HCT116 (cell line): ENCODE data around the gene LRRC1. TPM values are rescaled to one million over a fixed set of nuclear protein-coding genes. Genes with fewer than 3 reads are reported as not detected.

Experiments used
- ATAC-seq: fragments of 200-7000 bp; cut with Tn5 transposase; 2 replicates; pipeline ENCODE4 v1.9.1; 2020; ENCODE audit warnings: mild to moderate bottlenecking, moderate library complexity
- BruUV-seq: library from RNA; stranded (reverse); fragments of 400-500 nt; replicated peaks from 2 replicates; lab custom pipeline; 2021; lab: Mats Ljungman, UMichigan
- CTCF ChIA-PET: fragments of 300-600 bp; sonication (Branson Sonifier 250); formaldehyde crosslinking; loops from one replicate; lab custom pipeline; 2021; ENCODE audit warnings: antibody characterized with exemption; lab: Charles Lee
- POLR2A ChIA-PET: fragments of 300-600, 350-600 bp; sonication (Branson Sonifier 250); formaldehyde crosslinking; loops from one replicate; lab custom pipeline; 2021; ENCODE audit warnings: antibody characterized with exemption; lab: Charles Lee
- RAD21 ChIA-PET, 2 experiments: fragments of 300-600 bp; sonication (Branson Sonifier 250); formaldehyde crosslinking; loops; one replicate each; lab custom pipeline; 2023; ENCODE audit warnings: low total read pairs in 2 of 2; ENCODE audit not compliant: uncharacterized antibody in 2 of 2, unreplicated experiment in 2 of 2, low non-redundant PET in 1 of 2; lab: Charles Lee
- DNase-seq: peaks from one replicate; pipeline ENCODE4 v3.0.0-alpha.2; 2010; ENCODE audit warnings: low read depth, low spot score
- H2AFZ ChIP-seq: fragments of 200-600 bp; shearing (Covaris generic), sonication (generic); 2 replicates; pipeline ENCODE4 v1.6.1; 2017; ENCODE audit warnings: low read depth, mixed run types, mixed read lengths, antibody characterized with exemption, low read length; ENCODE audit not compliant: poor library complexity, severe bottlenecking
- H3K27ac ChIP-seq: 2 replicates; pipeline ENCODE4 v1.5.1; 2012; ENCODE audit warnings: low read depth, low read length
- H3K27me3 ChIP-seq: fragments of 200-600 bp; sonication (generic); 2 replicates; pipeline ENCODE4 v1.6.1; 2016; ENCODE audit warnings: mixed run types, low read length, mixed read lengths; ENCODE audit not compliant: insufficient read depth
- H3K36me3 ChIP-seq, 2 experiments: fragments of 200-500 bp in 1 of 2; fragments of 200-600 bp in 1 of 2; sonication (Bioruptor generic) in 1 of 2; sonication (generic) in 1 of 2; 2 replicates each; pipeline versions ENCODE4 v1.5.1 to v1.6.1; 2014 to 2016; ENCODE audit warnings: low read length in 2 of 2, inconsistent platforms in 1 of 2, mixed read lengths in 1 of 2, mixed run types in 1 of 2; ENCODE audit not compliant: insufficient read depth in 2 of 2, control insufficient read depth in 1 of 2
- H3K4me1 ChIP-seq, 2 experiments: fragments of 200-600 bp in 1 of 2; sonication (generic) in 1 of 2; 2 replicates each; pipeline versions ENCODE4 v1.5.1 to v1.6.1; 2012 to 2017; ENCODE audit warnings: low read length in 2 of 2, inconsistent platforms in 1 of 2, mild to moderate bottlenecking in 1 of 2, mixed read lengths in 1 of 2, mixed run types in 1 of 2, moderate library complexity in 1 of 2; ENCODE audit not compliant: insufficient read depth in 2 of 2, control insufficient read depth in 1 of 2
- H3K4me2 ChIP-seq: fragments of 200-600 bp; sonication (generic); 2 replicates; pipeline ENCODE4 v1.6.1; 2017; ENCODE audit warnings: mixed run types, low read length, mixed read lengths
- H3K4me3 ChIP-seq, 2 experiments: fragments of 200-600 bp in 1 of 2; sonication (generic) in 1 of 2; replicated peaks in 1 of 2; 2 replicates each; pipeline ENCODE4 v1.5.1; 2011 to 2016; ENCODE audit warnings: low read length in 2 of 2, control low read depth in 1 of 2, low read depth in 1 of 2, mild to moderate bottlenecking in 1 of 2, mixed read lengths in 1 of 2, mixed run types in 1 of 2
- H3K79me2 ChIP-seq: fragments of 200-600 bp; sonication (generic); 2 replicates; pipeline ENCODE4 v1.6.1; 2017; ENCODE audit warnings: mild to moderate bottlenecking, mixed run types, low read length, moderate library complexity, mixed read lengths; ENCODE audit not compliant: insufficient read depth
- H3K9ac ChIP-seq: fragments of 200-600 bp; sonication (generic); 2 replicates; pipeline ENCODE4 v1.6.1; 2016; ENCODE audit warnings: low read length, mixed read lengths
- H3K9me2 ChIP-seq: fragments of 200-600 bp; sonication (generic), shearing (Covaris generic); 2 replicates; pipeline ENCODE4 v1.6.1; 2017; ENCODE audit warnings: mixed run types, mild to moderate bottlenecking, moderate library complexity; ENCODE audit not compliant: insufficient read depth
- H3K9me3 ChIP-seq, 2 experiments: fragments of 200-500 bp in 1 of 2; fragments of 200-600 bp in 1 of 2; sonication (Bioruptor generic) in 1 of 2; sonication (generic) in 1 of 2; 2 replicates each; pipeline ENCODE4 v1.6.1; 2014 to 2017; ENCODE audit warnings: low read length in 2 of 2, mixed read lengths in 2 of 2, inconsistent platforms in 1 of 2, low read depth in 1 of 2, mild to moderate bottlenecking in 1 of 2, mixed run types in 1 of 2, moderate library complexity in 1 of 2; ENCODE audit not compliant: control insufficient read depth in 1 of 2, insufficient read depth in 1 of 2
- H4K20me1 ChIP-seq: fragments of 200-600 bp; sonication (generic), shearing (Covaris generic); 2 replicates; pipeline ENCODE4 v1.6.1; 2017; ENCODE audit warnings: mixed run types, mild to moderate bottlenecking, moderate library complexity; ENCODE audit not compliant: insufficient read depth
- CBX3 ChIP-seq: IDR thresholded peaks from 2 replicates; pipeline ENCODE4 v1.6.1; 2012; ENCODE audit warnings: low read depth
- CEBPB ChIP-seq: IDR thresholded peaks from 2 replicates; pipeline ENCODE4 v1.6.1; 2012; ENCODE audit warnings: low read depth
- ELF1 ChIP-seq: IDR thresholded peaks from 2 replicates; pipeline ENCODE4 v1.6.1; 2012; ENCODE audit warnings: low read depth, borderline replicate concordance
- EZH2 ChIP-seq: fragments of 200-600 bp; sonication (generic); IDR thresholded peaks from 2 replicates; pipeline ENCODE4 v1.6.1; 2017; ENCODE audit warnings: antibody characterized with exemption, mixed run types
- POLR2A ChIP-seq: IDR thresholded peaks from 2 replicates; pipeline ENCODE4 v1.7.0; 2011; ENCODE audit warnings: borderline replicate concordance; ENCODE audit not compliant: insufficient read depth, insufficient read length; ENCODE audit errors: extremely low read depth
- RAD21 ChIP-seq: IDR thresholded peaks from 2 replicates; pipeline ENCODE4 v1.6.1; 2012; ENCODE audit warnings: low read depth, mild to moderate bottlenecking
- SIN3A ChIP-seq: IDR thresholded peaks from 2 replicates; pipeline ENCODE4 v1.6.1; 2012; ENCODE audit warnings: low read depth
- SP1 ChIP-seq: IDR thresholded peaks from 2 replicates; pipeline ENCODE4 v1.6.1; 2012; ENCODE audit warnings: low read depth
- SRF ChIP-seq: IDR thresholded peaks from 2 replicates; pipeline ENCODE4 v1.6.1; 2012; ENCODE audit warnings: low read depth
- ZNF274 ChIP-seq: fragments of 200-500 bp; sonication (Bioruptor generic); IDR thresholded peaks from 2 replicates; pipeline ENCODE4 v1.6.1; 2014; ENCODE audit warnings: mild to moderate bottlenecking, low read depth, low read length, inconsistent platforms
- intact Hi-C: fragments of 100-400 bp; cut with micrococcal nuclease; formaldehyde crosslinking; loops from 2 replicates; pipeline ENCODE4 v1.10.0; 2022
- total RNA-seq: library from RNA; stranded (reverse); gene quantifications from one replicate; pipeline ENCODE4 v1.2.1, GENCODE V29; 2021; ENCODE audit not compliant: unreplicated experiment
- TF ChIP-seq, protein P1 (sequence below): IDR thresholded peaks from 2 replicates; pipeline ENCODE4 v1.6.1; 2011; ENCODE audit warnings: mild to moderate bottlenecking, low read length, moderate library complexity; ENCODE audit not compliant: insufficient replicate concordance; ENCODE audit errors: extremely low read depth
- TF ChIP-seq, protein P2 (sequence below): IDR thresholded peaks from 2 replicates; pipeline ENCODE4 v1.6.1; 2012; ENCODE audit warnings: low read depth

Gene LRRC1
- total RNA-seq, 1 experiment from 2014 or later, result 19.8 TPM

GRCh38 chr6:53943395-53943794 lies 148.6 kb downstream of the LRRC1 start:
- Histone ChIP-seq H3K9me3 (no peaks in the 10 kb centered on the region), H3K36me3 (no peaks in the 10 kb centered on the region), H2AFZ (no peak overlapping the region), H4K20me1 (no peaks in the 10 kb centered on the region), H3K9ac (no peak overlapping the region), H3K27ac (no peak overlapping the region), H3K79me2 (no peaks in the 10 kb centered on the region), H3K4me3 (no peak overlapping the region), H3K4me1 (no peaks in the 10 kb centered on the region), H3K9me2 (no peaks in the 10 kb centered on the region), H3K4me2 (no peak overlapping the region), H3K27me3 (no peaks in the 10 kb centered on the region)
- ChIA-PET POLR2A (no interaction called here), CTCF (no interaction called here), RAD21 (no interaction called here)
- intact Hi-C loops, result no loop called here
- no TSS peak for BruUV-seq
- DNase-seq (no peak), ATAC-seq (no peak)
- no peak for TF ChIP-seq CEBPB
- TF ChIP-seq SIN3A, result no peak
- no peak for TF ChIP-seq SRF

- H3K9ac ChIP-seq, result no peak overlapping the region
- DNase-seq, result no peak
- TF ChIP-seq SP1, result no peak
- TF ChIP-seq SRF, result no peak
- TF ChIP-seq EZH2, result no peak
- no peak for TF ChIP-seq SIN3A
- TF ChIP-seq, protein P1, sequence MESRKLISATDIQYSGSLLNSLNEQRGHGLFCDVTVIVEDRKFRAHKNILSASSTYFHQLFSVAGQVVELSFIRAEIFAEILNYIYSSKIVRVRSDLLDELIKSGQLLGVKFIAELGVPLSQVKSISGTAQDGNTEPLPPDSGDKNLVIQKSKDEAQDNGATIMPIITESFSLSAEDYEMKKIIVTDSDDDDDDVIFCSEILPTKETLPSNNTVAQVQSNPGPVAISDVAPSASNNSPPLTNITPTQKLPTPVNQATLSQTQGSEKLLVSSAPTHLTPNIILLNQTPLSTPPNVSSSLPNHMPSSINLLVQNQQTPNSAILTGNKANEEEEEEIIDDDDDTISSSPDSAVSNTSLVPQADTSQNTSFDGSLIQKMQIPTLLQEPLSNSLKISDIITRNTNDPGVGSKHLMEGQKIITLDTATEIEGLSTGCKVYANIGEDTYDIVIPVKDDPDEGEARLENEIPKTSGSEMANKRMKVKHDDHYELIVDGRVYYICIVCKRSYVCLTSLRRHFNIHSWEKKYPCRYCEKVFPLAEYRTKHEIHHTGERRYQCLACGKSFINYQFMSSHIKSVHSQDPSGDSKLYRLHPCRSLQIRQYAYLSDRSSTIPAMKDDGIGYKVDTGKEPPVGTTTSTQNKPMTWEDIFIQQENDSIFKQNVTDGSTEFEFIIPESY, result no peak
- TF ChIP-seq RAD21, result no peak
- TF ChIP-seq CBX3, result no peak
- TF ChIP-seq, protein P2, sequence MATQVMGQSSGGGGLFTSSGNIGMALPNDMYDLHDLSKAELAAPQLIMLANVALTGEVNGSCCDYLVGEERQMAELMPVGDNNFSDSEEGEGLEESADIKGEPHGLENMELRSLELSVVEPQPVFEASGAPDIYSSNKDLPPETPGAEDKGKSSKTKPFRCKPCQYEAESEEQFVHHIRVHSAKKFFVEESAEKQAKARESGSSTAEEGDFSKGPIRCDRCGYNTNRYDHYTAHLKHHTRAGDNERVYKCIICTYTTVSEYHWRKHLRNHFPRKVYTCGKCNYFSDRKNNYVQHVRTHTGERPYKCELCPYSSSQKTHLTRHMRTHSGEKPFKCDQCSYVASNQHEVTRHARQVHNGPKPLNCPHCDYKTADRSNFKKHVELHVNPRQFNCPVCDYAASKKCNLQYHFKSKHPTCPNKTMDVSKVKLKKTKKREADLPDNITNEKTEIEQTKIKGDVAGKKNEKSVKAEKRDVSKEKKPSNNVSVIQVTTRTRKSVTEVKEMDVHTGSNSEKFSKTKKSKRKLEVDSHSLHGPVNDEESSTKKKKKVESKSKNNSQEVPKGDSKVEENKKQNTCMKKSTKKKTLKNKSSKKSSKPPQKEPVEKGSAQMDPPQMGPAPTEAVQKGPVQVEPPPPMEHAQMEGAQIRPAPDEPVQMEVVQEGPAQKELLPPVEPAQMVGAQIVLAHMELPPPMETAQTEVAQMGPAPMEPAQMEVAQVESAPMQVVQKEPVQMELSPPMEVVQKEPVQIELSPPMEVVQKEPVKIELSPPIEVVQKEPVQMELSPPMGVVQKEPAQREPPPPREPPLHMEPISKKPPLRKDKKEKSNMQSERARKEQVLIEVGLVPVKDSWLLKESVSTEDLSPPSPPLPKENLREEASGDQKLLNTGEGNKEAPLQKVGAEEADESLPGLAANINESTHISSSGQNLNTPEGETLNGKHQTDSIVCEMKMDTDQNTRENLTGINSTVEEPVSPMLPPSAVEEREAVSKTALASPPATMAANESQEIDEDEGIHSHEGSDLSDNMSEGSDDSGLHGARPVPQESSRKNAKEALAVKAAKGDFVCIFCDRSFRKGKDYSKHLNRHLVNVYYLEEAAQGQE, result no peak
- TF ChIP-seq ELF1, result no peak
- TF ChIP-seq ZNF274, result no peak
- no peak for TF ChIP-seq POLR2A
- TF ChIP-seq, all 23 proteins: peak for 0
- no peak overlapping the region for H3K4me2 ChIP-seq
- intact Hi-C loops, result no loop called here
- BruUV-seq, result no TSS peak
- ChIA-PET POLR2A (no interaction called here), CTCF (no interaction called here), RAD21 (no interaction called here)
- no peaks in the 10 kb centered on the region for H3K36me3 ChIP-seq
- H3K9me3 ChIP-seq, result no peaks in the 10 kb centered on the region
- H3K4me1 ChIP-seq, result no peaks in the 10 kb centered on the region
- H4K20me1 ChIP-seq, result no peaks in the 10 kb centered on the region
- no peak overlapping the region for H2AFZ ChIP-seq
- H3K9me2 ChIP-seq, result no peaks in the 10 kb centered on the region
- H3K79me2 ChIP-seq, result no peaks in the 10 kb centered on the region
- H3K27ac ChIP-seq, result no peak overlapping the region
- no peak overlapping the region for H3K4me3 ChIP-seq
- no peaks in the 10 kb centered on the region for H3K27me3 ChIP-seq
- ATAC-seq, result no peak
These were observed 149.3 kb downstream of the LRRC1 start for GRCh38 chr6:53944091-53944490.
